NCI-H2171 (cell line): ENCODE results near the gene PPP2R1A.
A peak's percentile ranks its signal among the peaks of the same experiment; 100 is the strongest.
"Not testable (repeated sequence)": the region's sequence is repeated elsewhere in the genome, so short reads cannot be mapped to it uniquely, and the experiment has no call there.

Experiments used
- DNase-seq: peaks from one replicate; lab custom pipeline; 2025; lab: John Stamatoyannopoulos, UW

The PPP2R1A gene

GRCh38 chr19:52200755-52201391 is 11.0 kb downstream of the PPP2R1A start:
- not testable (repeated sequence) for DNase-seq

- no peak for DNase-seq
Measured at GRCh38 chr19:52206481-52206880, 16.6 kb downstream of the PPP2R1A start.

- no peak for DNase-seq
Measured at GRCh38 chr19:52211203-52211602, 21.4 kb downstream of the PPP2R1A start.

GRCh38 chr19:52211926-52212571 is 22.2 kb downstream of the PPP2R1A start:
- DNase-seq: no peak

GRCh38 chr19:52212572-52213255 is 22.9 kb downstream of the PPP2R1A start:
- DNase-seq: no peak

GRCh38 chr19:52214241-52214640 is 24.4 kb downstream of the PPP2R1A start:
- no peak for DNase-seq

- DNase-seq: no peak
Measured at GRCh38 chr19:52216401-52216800, 26.5 kb downstream of the PPP2R1A start.

- no peak for DNase-seq
Measured at GRCh38 chr19:52217576-52217975, 27.7 kb downstream of the PPP2R1A start.

GRCh38 chr19:52219611-52220010 is 29.8 kb downstream of the PPP2R1A start:
- DNase-seq: no peak

- no peak for DNase-seq
Measured at GRCh38 chr19:52221031-52221430, 31.2 kb downstream of the PPP2R1A start.

- DNase-seq: no peak
Measured at GRCh38 chr19:52221831-52222375, 32.1 kb downstream of the PPP2R1A start.

- DNase-seq: no peak
Measured at GRCh38 chr19:52224211-52224610, 34.4 kb downstream of the PPP2R1A start.

- no peak for DNase-seq
Measured at GRCh38 chr19:52226652-52227051, 36.8 kb downstream of the PPP2R1A start.

GRCh38 chr19:52227196-52227940 is 37.5 kb downstream of the PPP2R1A start:
- no peak for DNase-seq

- DNase-seq: no peak
Measured at GRCh38 chr19:52227980-52228379, 38.1 kb downstream of the PPP2R1A start.

GRCh38 chr19:52229524-52229923 is 39.7 kb downstream of the PPP2R1A start:
- no peak for DNase-seq

- no peak for DNase-seq
Measured at GRCh38 chr19:52230685-52231084, 40.8 kb downstream of the PPP2R1A start.

- no peak for DNase-seq
Measured at GRCh38 chr19:52231154-52231910, 41.5 kb downstream of the PPP2R1A start.

GRCh38 chr19:52234406-52234805 is 44.6 kb downstream of the PPP2R1A start:
- DNase-seq: no peak

GRCh38 chr19:52237197-52237596 is 47.3 kb downstream of the PPP2R1A start:
- no peak for DNase-seq

- peak; percentile 35 for DNase-seq
Measured at GRCh38 chr19:52237771-52238400, 48.0 kb downstream of the PPP2R1A start.
